ENCODE results near the gene PSMB9. TPM values are rescaled to one million over a fixed set of nuclear protein-coding genes. Genes with fewer than 3 reads are reported as not detected.

PSMB9 gene
- total and polyA plus RNA-seq, 2 experiments from 2014 or later = 2.8 to 5.5 TPM

DNA sequence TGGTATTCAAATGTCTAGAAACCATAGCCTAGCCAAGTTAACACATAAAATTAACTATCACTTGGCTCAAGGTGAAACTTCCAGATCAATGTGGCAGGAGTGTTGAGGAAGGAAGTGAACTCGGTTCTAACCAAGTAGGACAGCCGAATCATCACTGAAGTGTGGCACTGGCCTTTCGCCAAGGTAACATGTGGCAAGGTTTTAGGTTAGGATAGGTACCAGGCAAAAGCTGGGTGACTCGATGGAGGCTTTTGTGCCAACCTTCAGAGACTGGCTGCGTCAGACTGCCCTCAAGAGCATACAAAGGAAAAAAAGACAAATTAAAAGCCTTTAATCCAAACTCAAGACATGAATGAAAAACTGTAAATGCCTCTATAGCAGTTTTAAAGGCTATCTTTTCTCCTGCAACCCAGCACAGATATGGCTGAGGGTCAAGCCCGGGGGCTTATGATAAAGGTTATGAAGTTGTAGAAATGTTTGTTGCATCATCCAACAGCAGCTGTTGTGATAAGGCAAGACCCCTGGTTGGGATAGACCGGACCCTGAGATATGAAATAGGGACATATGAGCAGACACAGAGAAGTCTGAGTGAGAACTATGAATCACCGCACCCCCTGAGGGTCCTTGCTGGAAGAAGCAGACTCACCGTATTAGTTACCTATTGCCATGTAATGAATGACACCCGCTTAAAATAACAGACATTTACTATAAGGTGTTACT, 11.9 kb downstream of the PSMB9 start (continued):
- TF ChIP-seq, protein P1, sequence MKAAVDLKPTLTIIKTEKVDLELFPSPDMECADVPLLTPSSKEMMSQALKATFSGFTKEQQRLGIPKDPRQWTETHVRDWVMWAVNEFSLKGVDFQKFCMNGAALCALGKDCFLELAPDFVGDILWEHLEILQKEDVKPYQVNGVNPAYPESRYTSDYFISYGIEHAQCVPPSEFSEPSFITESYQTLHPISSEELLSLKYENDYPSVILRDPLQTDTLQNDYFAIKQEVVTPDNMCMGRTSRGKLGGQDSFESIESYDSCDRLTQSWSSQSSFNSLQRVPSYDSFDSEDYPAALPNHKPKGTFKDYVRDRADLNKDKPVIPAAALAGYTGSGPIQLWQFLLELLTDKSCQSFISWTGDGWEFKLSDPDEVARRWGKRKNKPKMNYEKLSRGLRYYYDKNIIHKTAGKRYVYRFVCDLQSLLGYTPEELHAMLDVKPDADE (IDR thresholded peaks at IDR 0.05) = no peak
- no peak for TF ChIP-seq CREB1 (CRISPR knock-in tag; IDR thresholded peaks at IDR 0.05; ENCODE audit: low read depth)

DNA sequence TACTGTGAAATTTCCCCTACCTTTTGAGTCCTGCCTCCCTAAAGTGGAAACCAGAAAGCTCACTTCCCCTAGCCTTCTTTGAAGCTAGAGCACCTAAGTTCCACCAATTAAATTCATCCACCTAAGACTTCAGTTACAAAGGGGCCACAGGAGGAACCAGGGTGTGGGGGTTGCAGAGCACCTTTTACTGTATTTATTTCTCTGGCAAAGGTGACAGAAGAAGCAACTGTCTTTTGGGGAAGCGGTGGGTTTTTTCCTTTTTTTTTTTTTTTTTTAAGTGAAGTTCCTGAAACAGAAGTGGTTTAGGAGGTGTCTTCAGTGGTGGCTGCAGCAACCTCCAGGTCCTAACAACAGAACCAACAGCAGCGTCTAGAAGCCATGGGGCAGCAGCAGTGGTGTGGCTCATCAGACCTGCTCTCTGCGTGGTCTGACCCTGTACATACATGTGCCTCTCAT, 13.1 kb downstream of the PSMB9 start:
- Mint-ChIP-seq H3K9me3 (no peaks in the 10 kb centered on the region), H3K27ac (no peak overlapping the region), H3K4me1 (0 out of 3 replicates have a peak, but pooled peaks cover 3% of the 10 kb centered on the region), H3K36me3 (ENCODE audit: low read depth) (no peaks in the 10 kb centered on the region), H3K27me3 (ENCODE audit: insufficient read depth, low read depth, poor library complexity) (peaks cover 4% of the 10 kb centered on the region), H3K4me3 (no peak overlapping the region)
- no peaks in the 10 kb centered on the region for H4K20me1 ChIP-seq (replicated peaks; ENCODE audit: insufficient read depth)
- H3K4me3 ChIP-seq = no peak overlapping the region
- no peaks in the 10 kb centered on the region for H3K79me2 ChIP-seq (replicated peaks; ENCODE audit: insufficient read depth)
- no peak overlapping the region for H3K27ac ChIP-seq (ENCODE audit: low read depth)
- H3K9me2 ChIP-seq (ENCODE audit: insufficient read depth) = no peaks in the 10 kb centered on the region
- H2AFZ ChIP-seq = no peak overlapping the region
- H3K4me1 ChIP-seq (ENCODE audit: insufficient read depth) = no peaks in the 10 kb centered on the region
- ATAC-seq (peak; percentile 55), DNase-seq (ENCODE audit: low spot score) (peak; percentile 11)
- no peaks in the 10 kb centered on the region for H3F3A ChIP-seq (replicated peaks; ENCODE audit: low read depth)
- H3K27me3 ChIP-seq (ENCODE audit: insufficient read depth) = no peaks in the 10 kb centered on the region
- H3K36me3 ChIP-seq (ENCODE audit: insufficient read depth) = no peaks in the 10 kb centered on the region
- H3K4me2 ChIP-seq = no peak overlapping the region
- TF ChIP-seq EZH2 (IDR thresholded peaks at IDR 0.05; ENCODE audit: low read depth, unreplicated experiment) (no peak), ZNF114 (CRISPR knock-in tag; IDR thresholded peaks at IDR 0.05) (no peak), POLR2AphosphoS5 (IDR thresholded peaks at IDR 0.05; ENCODE audit: low read depth) (no peak), JUNB (IDR thresholded peaks at IDR 0.05; ENCODE audit: unreplicated experiment) (no peak), ZNF331 (CRISPR knock-in tag; IDR thresholded peaks at IDR 0.05; ENCODE audit: low read depth) (no peak), NANOG (IDR thresholded peaks at IDR 0.05; ENCODE audit: borderline replicate concordance) (no peak), CREB1 (CRISPR knock-in tag; IDR thresholded peaks at IDR 0.05; ENCODE audit: low read depth) (no peak), EZH2phosphoT487 (IDR thresholded peaks at IDR 0.05; ENCODE audit: unreplicated experiment) (no peak)
- TF ChIP-seq, protein P2, sequence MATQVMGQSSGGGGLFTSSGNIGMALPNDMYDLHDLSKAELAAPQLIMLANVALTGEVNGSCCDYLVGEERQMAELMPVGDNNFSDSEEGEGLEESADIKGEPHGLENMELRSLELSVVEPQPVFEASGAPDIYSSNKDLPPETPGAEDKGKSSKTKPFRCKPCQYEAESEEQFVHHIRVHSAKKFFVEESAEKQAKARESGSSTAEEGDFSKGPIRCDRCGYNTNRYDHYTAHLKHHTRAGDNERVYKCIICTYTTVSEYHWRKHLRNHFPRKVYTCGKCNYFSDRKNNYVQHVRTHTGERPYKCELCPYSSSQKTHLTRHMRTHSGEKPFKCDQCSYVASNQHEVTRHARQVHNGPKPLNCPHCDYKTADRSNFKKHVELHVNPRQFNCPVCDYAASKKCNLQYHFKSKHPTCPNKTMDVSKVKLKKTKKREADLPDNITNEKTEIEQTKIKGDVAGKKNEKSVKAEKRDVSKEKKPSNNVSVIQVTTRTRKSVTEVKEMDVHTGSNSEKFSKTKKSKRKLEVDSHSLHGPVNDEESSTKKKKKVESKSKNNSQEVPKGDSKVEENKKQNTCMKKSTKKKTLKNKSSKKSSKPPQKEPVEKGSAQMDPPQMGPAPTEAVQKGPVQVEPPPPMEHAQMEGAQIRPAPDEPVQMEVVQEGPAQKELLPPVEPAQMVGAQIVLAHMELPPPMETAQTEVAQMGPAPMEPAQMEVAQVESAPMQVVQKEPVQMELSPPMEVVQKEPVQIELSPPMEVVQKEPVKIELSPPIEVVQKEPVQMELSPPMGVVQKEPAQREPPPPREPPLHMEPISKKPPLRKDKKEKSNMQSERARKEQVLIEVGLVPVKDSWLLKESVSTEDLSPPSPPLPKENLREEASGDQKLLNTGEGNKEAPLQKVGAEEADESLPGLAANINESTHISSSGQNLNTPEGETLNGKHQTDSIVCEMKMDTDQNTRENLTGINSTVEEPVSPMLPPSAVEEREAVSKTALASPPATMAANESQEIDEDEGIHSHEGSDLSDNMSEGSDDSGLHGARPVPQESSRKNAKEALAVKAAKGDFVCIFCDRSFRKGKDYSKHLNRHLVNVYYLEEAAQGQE (IDR thresholded peaks at IDR 0.05; ENCODE audit: unreplicated experiment) = no peak
- TF ChIP-seq, protein P1 (IDR thresholded peaks at IDR 0.05) = no peak
- TF ChIP-seq, protein P3, sequence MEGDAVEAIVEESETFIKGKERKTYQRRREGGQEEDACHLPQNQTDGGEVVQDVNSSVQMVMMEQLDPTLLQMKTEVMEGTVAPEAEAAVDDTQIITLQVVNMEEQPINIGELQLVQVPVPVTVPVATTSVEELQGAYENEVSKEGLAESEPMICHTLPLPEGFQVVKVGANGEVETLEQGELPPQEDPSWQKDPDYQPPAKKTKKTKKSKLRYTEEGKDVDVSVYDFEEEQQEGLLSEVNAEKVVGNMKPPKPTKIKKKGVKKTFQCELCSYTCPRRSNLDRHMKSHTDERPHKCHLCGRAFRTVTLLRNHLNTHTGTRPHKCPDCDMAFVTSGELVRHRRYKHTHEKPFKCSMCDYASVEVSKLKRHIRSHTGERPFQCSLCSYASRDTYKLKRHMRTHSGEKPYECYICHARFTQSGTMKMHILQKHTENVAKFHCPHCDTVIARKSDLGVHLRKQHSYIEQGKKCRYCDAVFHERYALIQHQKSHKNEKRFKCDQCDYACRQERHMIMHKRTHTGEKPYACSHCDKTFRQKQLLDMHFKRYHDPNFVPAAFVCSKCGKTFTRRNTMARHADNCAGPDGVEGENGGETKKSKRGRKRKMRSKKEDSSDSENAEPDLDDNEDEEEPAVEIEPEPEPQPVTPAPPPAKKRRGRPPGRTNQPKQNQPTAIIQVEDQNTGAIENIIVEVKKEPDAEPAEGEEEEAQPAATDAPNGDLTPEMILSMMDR (conservative IDR thresholded peaks at IDR 0.05; ENCODE audit: low read depth in 2 of 2) = no peak
